HG03432 (cell line): Measurements from ENCODE around the gene FSIP1.

Experiments
- ATAC-seq: cut with Tn5 transposase; IDR thresholded peaks from one replicate; pipeline ENCODE4 v1.9.1; 2021; ENCODE audit warnings: mild to moderate bottlenecking, moderate library complexity; ENCODE audit not compliant: unreplicated experiment

FSIP1 gene

GRCh38 chr15:39767921-39768320, 14.7 kb downstream of the FSIP1 start:
- no peak for ATAC-seq

- ATAC-seq = no peak
Observed at GRCh38 chr15:39761006-39761405, 21.6 kb downstream of the FSIP1 start.

GRCh38 chr15:39756806-39757522, 25.7 kb downstream of the FSIP1 start:
- ATAC-seq = no peak

GRCh38 chr15:39752991-39753390, 29.6 kb downstream of the FSIP1 start:
- ATAC-seq = no peak

GRCh38 chr15:39752246-39752645, 30.4 kb downstream of the FSIP1 start:
- no peak for ATAC-seq

GRCh38 chr15:39748276-39748675, 34.4 kb downstream of the FSIP1 start:
- ATAC-seq = no peak

- ATAC-seq = no peak
Observed at GRCh38 chr15:39747326-39747725, 35.3 kb downstream of the FSIP1 start.

GRCh38 chr15:39746714-39747276, 35.8 kb downstream of the FSIP1 start:
- ATAC-seq = no peak

- no peak for ATAC-seq
Observed at GRCh38 chr15:39746176-39746575, 36.5 kb downstream of the FSIP1 start.

- no peak for ATAC-seq
Observed at GRCh38 chr15:39745415-39745814, 37.2 kb downstream of the FSIP1 start.

- ATAC-seq = no peak
Observed at GRCh38 chr15:39744334-39745103, 38.1 kb downstream of the FSIP1 start.

- no peak for ATAC-seq
Observed at GRCh38 chr15:39743611-39744010, 39.0 kb downstream of the FSIP1 start.

GRCh38 chr15:39741258-39741657, 41.4 kb downstream of the FSIP1 start:
- ATAC-seq = no peak

- no peak for ATAC-seq
Observed at GRCh38 chr15:39738998-39739397, 43.6 kb downstream of the FSIP1 start.

GRCh38 chr15:39737196-39737550, 45.5 kb downstream of the FSIP1 start:
- no peak for ATAC-seq

- ATAC-seq = no peak
Observed at GRCh38 chr15:39736412-39737195, 46.0 kb downstream of the FSIP1 start.

- no peak for ATAC-seq
Observed at GRCh38 chr15:39735120-39735717, 47.4 kb downstream of the FSIP1 start.

- no peak for ATAC-seq
Observed at GRCh38 chr15:39731266-39731665, 51.4 kb downstream of the FSIP1 start.

GRCh38 chr15:39730552-39730951, 52.1 kb downstream of the FSIP1 start:
- ATAC-seq = no peak

- ATAC-seq = no peak
Observed at GRCh38 chr15:39729500-39729899, 53.1 kb downstream of the FSIP1 start.

GRCh38 chr15:39728845-39729244, 53.8 kb downstream of the FSIP1 start:
- ATAC-seq = no peak
